Measurements from ENCODE around the gene GSTM4. TPM values are rescaled to one million over a fixed set of nuclear protein-coding genes. Genes with fewer than 3 reads are reported as not detected.
"Not testable (repeated sequence)": the region's sequence is repeated elsewhere in the genome, so short reads cannot be mapped to it uniquely, and the experiment has no call there.

GSTM4 gene
- total RNA-seq, 2 experiments from 2014 or later, result 17.0 to 18.5 TPM

DNA sequence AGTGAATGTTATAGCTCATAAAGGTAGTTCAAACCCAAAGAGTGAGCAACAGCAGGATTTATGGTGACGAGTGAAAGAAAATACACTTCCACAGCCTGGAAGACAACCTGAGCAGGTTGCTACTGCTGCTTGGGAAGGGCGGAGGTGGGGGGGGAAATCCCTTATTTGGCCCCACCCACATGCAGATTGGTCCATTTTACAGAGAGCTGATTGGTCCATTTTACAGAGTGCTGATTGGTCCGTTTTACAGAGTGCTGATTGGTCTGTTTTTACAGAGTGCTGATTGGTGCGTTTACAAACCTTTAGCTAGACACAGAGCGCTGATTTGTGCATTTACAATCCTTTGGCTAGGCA, 14.0 kb downstream of the GSTM4 start:
- peak overlapping the region; percentile 83 for H3K27ac Mint-ChIP-seq
- not testable (repeated sequence) for H3K27me3 Mint-ChIP-seq (ENCODE audit: low read depth); DNase-seq; H3K9me3 Mint-ChIP-seq (ENCODE audit: insufficient read depth); H3K36me3 Mint-ChIP-seq (ENCODE audit: low read depth); ATAC-seq
- POLR2A ChIA-PET, result interaction anchor here (2.1 kb wide), 1 partner anchor 13 kb away, joined by 5 read pairs; the partner anchor contains the start of gene GSTM4
- H3K4me1 Mint-ChIP-seq (ENCODE audit: low read depth), result peaks cover 32% of the 10 kb centered on the region
- peak overlapping the region; percentile 46 for H3K4me3 Mint-ChIP-seq
- CTCF ChIA-PET, result interaction anchor here (0.9 to 2.3 kb wide), 6 partner anchors 21 to 360 kb away, joined by 3 to 10 read pairs (median 4); no protein-coding TSS in a partner anchor

GRCh38 chr1:109671067-109671466, 15.2 kb downstream of the GSTM4 start:
- no peaks in the 10 kb centered on the region for H3K9me3 Mint-ChIP-seq (ENCODE audit: insufficient read depth)
- H3K4me1 Mint-ChIP-seq (ENCODE audit: low read depth), result peaks cover 32% of the 10 kb centered on the region
- no peaks in the 10 kb centered on the region for H3K36me3 Mint-ChIP-seq (ENCODE audit: low read depth)
- CTCF ChIA-PET, result interaction anchor here (1.3 to 2.3 kb wide), 4 partner anchors 30 to 139 kb away, joined by 3 to 10 read pairs (median 6); no protein-coding TSS in a partner anchor
- no peak for DNase-seq
- no peak overlapping the region for H3K27ac Mint-ChIP-seq
- POLR2A ChIA-PET, result no interaction called here
- no peak overlapping the region for H3K4me3 Mint-ChIP-seq
- H3K27me3 Mint-ChIP-seq (ENCODE audit: low read depth), result no peaks in the 10 kb centered on the region
- no peak for ATAC-seq

DNA sequence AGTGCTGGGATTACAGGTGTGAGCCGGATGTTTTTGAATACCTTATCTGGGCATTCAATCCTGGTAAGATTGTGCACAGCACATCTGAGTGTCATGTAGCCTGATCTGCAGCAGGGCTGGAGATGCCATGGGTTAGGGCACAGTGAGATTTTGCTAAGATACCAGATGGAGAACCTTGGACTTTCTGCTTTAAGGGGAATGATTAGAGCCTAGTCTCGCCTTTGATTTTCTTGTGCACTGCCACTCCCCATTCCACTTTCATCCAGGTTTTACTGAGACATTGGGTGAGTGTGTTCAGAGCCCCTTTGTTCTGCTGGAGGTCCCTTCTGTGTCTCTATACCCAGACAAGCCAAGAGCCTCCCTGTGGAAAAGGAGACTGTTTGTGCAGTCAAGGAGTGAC, 18.0 kb downstream of the GSTM4 start:
- H3K9me3 Mint-ChIP-seq (ENCODE audit: insufficient read depth); H3K27me3 Mint-ChIP-seq (ENCODE audit: low read depth); H3K4me3 Mint-ChIP-seq; H3K27ac Mint-ChIP-seq; H3K36me3 Mint-ChIP-seq (ENCODE audit: low read depth); POLR2A ChIA-PET; DNase-seq; ATAC-seq: not testable (repeated sequence)
- CTCF ChIA-PET, result interaction anchor here (1.7 kb wide), 1 partner anchor 34 kb away, joined by 4 read pairs; no protein-coding TSS in a partner anchor
- peaks cover 24% of the 10 kb centered on the region for H3K4me1 Mint-ChIP-seq (ENCODE audit: low read depth)

DNA sequence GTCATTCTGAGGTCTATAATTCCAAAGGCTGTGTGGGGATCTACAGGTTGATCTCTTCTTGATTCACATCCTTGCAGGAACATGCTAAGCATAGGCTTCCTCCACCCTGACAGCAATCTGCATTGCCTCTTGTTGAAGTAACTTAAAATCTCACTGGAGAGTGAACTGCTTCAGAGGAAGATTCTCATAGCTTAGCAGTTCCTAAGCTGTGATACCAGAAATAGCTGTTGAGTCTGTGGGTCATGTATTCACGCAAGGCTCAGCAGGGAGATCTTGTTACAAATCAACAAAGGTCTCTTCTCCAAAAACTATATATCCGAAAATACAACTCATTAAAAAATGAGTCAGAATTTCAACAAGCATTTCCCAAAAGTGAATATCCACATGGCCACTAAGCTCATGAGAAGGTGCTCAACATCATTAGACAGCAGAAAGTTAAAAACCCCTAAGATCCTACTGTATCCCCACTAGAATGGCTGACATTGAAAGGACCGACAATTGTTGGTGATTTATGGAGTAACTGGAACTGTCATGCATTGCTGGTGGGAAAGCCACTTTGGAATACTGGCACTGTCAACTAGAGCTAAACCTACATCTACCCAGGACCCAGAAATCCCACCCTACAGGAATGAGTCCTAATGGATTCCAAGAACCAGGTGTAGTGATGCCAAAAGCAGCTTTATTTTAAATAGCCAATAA, 20.9 kb downstream of the GSTM4 start:
- DNase-seq; POLR2A ChIA-PET; H3K4me1 Mint-ChIP-seq (ENCODE audit: low read depth); H3K36me3 Mint-ChIP-seq (ENCODE audit: low read depth); H3K27ac Mint-ChIP-seq; H3K9me3 Mint-ChIP-seq (ENCODE audit: insufficient read depth); H3K4me3 Mint-ChIP-seq; H3K27me3 Mint-ChIP-seq (ENCODE audit: low read depth); ATAC-seq: not testable (repeated sequence)
- CTCF ChIA-PET, result interaction anchor here (1.2 kb wide), 1 partner anchor 307 kb away, joined by 4 read pairs; no protein-coding TSS in a partner anchor

- CTCF ChIA-PET, result interaction anchor here (1.2 kb wide), 1 partner anchor 306 kb away, joined by 4 read pairs; no protein-coding TSS in a partner anchor
These were observed 21.6 kb downstream of the GSTM4 start for GRCh38 chr1:109677459-109677858.

DNA sequence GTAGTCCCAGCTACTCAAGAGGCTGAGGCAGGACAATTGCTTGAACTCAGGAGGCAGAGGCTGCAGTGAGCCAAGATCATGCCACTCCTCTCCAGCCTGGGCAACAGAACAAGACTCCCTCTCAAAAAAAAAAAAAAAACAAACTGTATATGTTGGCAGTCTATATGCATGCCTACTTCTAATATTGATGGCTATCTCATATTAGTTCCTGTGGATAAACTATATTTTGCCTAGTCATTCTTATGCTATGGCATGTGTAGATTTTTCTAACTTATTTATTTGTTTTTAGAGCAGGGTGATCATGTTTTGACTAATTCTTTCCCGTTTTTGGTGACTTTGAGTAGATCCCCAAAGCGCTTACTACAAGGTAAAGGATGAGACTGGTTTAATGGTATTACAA, 22.7 kb downstream of the GSTM4 start:
- POLR2A ChIA-PET, result interaction anchor here (0.6 kb wide), 1 partner anchor 308 kb away, joined by 3 read pairs; no protein-coding TSS in a partner anchor
- H3K9me3 Mint-ChIP-seq (ENCODE audit: insufficient read depth); H3K36me3 Mint-ChIP-seq (ENCODE audit: low read depth); DNase-seq; H3K27me3 Mint-ChIP-seq (ENCODE audit: low read depth); ATAC-seq; H3K4me1 Mint-ChIP-seq (ENCODE audit: low read depth); H3K4me3 Mint-ChIP-seq; H3K27ac Mint-ChIP-seq: not testable (repeated sequence)
- CTCF ChIA-PET, result interaction anchor here (1.3 kb wide), 1 partner anchor 39 kb away, joined by 4 read pairs; no protein-coding TSS in a partner anchor

More at GRCh38 chr1:109677459-109677858, 21.6 kb downstream of the GSTM4 start:
- ATAC-seq (no peak), DNase-seq (no peak)
- Mint-ChIP-seq H3K9me3 (ENCODE audit: insufficient read depth) (no peaks in the 10 kb centered on the region), H3K27ac (no peak overlapping the region), H3K4me3 (no peak overlapping the region), H3K4me1 (ENCODE audit: low read depth) (no peaks in the 10 kb centered on the region), H3K36me3 (ENCODE audit: low read depth) (no peaks in the 10 kb centered on the region), H3K27me3 (ENCODE audit: low read depth) (no peaks in the 10 kb centered on the region)
- POLR2A ChIA-PET, result no interaction called here

- not testable (repeated sequence) for H3K4me3 Mint-ChIP-seq
These were observed 28.9 kb downstream of the GSTM4 start for GRCh38 chr1:109684777-109685176.

DNA sequence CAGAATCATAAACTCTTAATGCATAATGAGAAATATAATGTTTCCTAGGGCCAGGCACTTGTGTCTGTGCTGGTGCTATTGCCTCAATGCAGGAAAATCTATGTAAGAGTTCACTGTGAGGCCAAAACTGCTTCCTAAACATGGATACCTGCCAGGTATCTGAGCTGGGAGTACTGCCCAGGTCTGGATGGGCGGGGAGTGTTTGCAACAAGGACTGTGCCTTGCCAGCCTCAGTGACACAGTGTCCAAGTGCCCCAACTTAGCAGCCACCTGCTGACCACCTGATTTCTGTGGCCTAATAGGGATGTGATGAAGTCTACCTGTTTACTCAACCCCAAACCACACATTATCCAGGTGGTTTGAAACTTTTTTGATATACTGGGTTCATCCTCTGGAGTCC, 29.5 kb downstream of the GSTM4 start:
- H3K4me1 Mint-ChIP-seq (ENCODE audit: low read depth), result peaks cover 10% of the 10 kb centered on the region
- CTCF ChIA-PET; H3K4me3 Mint-ChIP-seq; H3K36me3 Mint-ChIP-seq (ENCODE audit: low read depth); H3K27ac Mint-ChIP-seq; DNase-seq; ATAC-seq; POLR2A ChIA-PET; H3K27me3 Mint-ChIP-seq (ENCODE audit: low read depth); H3K9me3 Mint-ChIP-seq (ENCODE audit: insufficient read depth): not testable (repeated sequence)

More at GRCh38 chr1:109684777-109685176, 28.9 kb downstream of the GSTM4 start:
- CTCF ChIA-PET; H3K27me3 Mint-ChIP-seq (ENCODE audit: low read depth); POLR2A ChIA-PET; H3K9me3 Mint-ChIP-seq (ENCODE audit: insufficient read depth); ATAC-seq; H3K36me3 Mint-ChIP-seq (ENCODE audit: low read depth); DNase-seq; H3K27ac Mint-ChIP-seq: not testable (repeated sequence)
- H3K4me1 Mint-ChIP-seq (ENCODE audit: low read depth), result peaks cover 10% of the 10 kb centered on the region

GRCh38 chr1:109685890-109686289, 30.0 kb downstream of the GSTM4 start:
- CTCF ChIA-PET; ATAC-seq; POLR2A ChIA-PET; H3K27ac Mint-ChIP-seq; H3K9me3 Mint-ChIP-seq (ENCODE audit: insufficient read depth); H3K27me3 Mint-ChIP-seq (ENCODE audit: low read depth); H3K36me3 Mint-ChIP-seq (ENCODE audit: low read depth); H3K4me3 Mint-ChIP-seq; DNase-seq: not testable (repeated sequence)
- H3K4me1 Mint-ChIP-seq (ENCODE audit: low read depth), result peaks cover 10% of the 10 kb centered on the region

DNA sequence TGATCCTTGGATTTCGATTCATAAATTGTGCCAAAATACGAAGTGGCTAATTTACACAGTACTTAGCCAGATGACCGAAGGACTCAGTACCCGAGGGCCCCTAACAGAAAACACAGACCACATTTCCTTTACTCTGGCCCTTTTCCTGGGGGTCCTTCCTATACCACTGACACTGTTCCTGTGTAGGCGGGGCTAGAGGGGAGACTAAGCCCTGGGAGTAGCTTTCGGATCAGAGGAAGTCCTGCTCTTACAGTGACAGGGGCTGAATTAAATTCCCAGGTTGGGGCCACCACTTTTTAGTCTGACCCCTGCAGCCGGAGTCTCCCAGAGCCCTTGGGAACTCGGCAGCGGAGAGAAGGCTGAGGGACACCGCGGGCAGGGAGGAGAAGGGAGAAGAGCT, 31.2 kb downstream of the GSTM4 start:
- DNase-seq; H3K9me3 Mint-ChIP-seq (ENCODE audit: insufficient read depth); H3K36me3 Mint-ChIP-seq (ENCODE audit: low read depth); H3K27me3 Mint-ChIP-seq (ENCODE audit: low read depth): not testable (repeated sequence)
- POLR2A ChIA-PET, result interaction anchor here (1.2 to 1.4 kb wide), 3 partner anchors 19 to 138 kb away, joined by 3 to 5 read pairs (median 3); partner anchors contain the start of genes GNAI3 and GSTM2
- Mint-ChIP-seq H3K4me1 (ENCODE audit: low read depth) (peaks cover 10% of the 10 kb centered on the region), H3K4me3 (peak overlapping the region; percentile 85), H3K27ac (peak overlapping the region; percentile 92)
- CTCF ChIA-PET, result interaction anchor here (1.0 to 3.0 kb wide), 10 partner anchors 31 to 297 kb away, joined by 3 to 35 read pairs (median 6); partner anchors contain the start of genes AHCYL1, GNAI3 and GSTM4
- peak; percentile 18 for ATAC-seq

- H3K9me3 Mint-ChIP-seq (ENCODE audit: insufficient read depth), result no peaks in the 10 kb centered on the region
- ChIA-PET CTCF (interaction anchor here (1.0 to 3.0 kb wide), 10 partner anchors 32 to 297 kb away, joined by 3 to 35 read pairs (median 6); partner anchors contain the start of genes AHCYL1, GNAI3 and GSTM4), POLR2A (interaction anchor here (0.6 to 1.4 kb wide), 5 partner anchors 20 to 298 kb away, joined by 3 to 5 read pairs (median 3); partner anchors contain the start of genes GNAI3, GSTM2 and GSTM4)
- H3K4me1 Mint-ChIP-seq (ENCODE audit: low read depth), result peaks cover 10% of the 10 kb centered on the region
- peak; percentile 100 for ATAC-seq
- DNase-seq, result peak; percentile 85
- peak within 1 kb of the TSS; percentile 92 for H3K27ac Mint-ChIP-seq
- H3K27me3 Mint-ChIP-seq (ENCODE audit: low read depth), result no peaks in the 10 kb centered on the region
- peaks cover 4% of the 10 kb centered on the region for H3K36me3 Mint-ChIP-seq (ENCODE audit: low read depth)
- peak within 1 kb of the TSS; percentile 85 for H3K4me3 Mint-ChIP-seq
These were observed 32.0 kb downstream of the GSTM4 start, which contains the start of gene GSTM1 for GRCh38 chr1:109687641-109688499. GSTM1 (plus strand) TSS chr1:109687817; CDS start chr1:109687874, 57 bp downstream.

All from activated CD8-positive, alpha-beta T cell treated with anti-CD3 and anti-CD28 coated beads, Interleukin-2, amount 10 ng/mL, durations not matched to agents 7 days and 5 days (primary cell).